Measurements from ENCODE around the gene RMDN2. TPM values are rescaled to one million over a fixed set of nuclear protein-coding genes. Genes with fewer than 3 reads are reported as not detected.

The RMDN2 gene
- total and polyA plus RNA-seq, 10 of the 15 experiments (the other 5 are each of a cell fraction or from before 2014, with no cell fraction given) = 2.6 to 12.4 (median 9.2) TPM

GRCh38 chr2:37897511-37897910, 27.6 kb upstream of the RMDN2 start:
- ChIA-PET CTCF (interaction anchor here (1.1 to 1.9 kb wide), 3 partner anchors 10 to 501 kb away, joined by 4 to 6 read pairs (median 5); no protein-coding TSS in a partner anchor), RAD21 (ENCODE audit: unreplicated experiment) (interaction anchor here (0.6 kb wide), 1 partner anchor 366 kb away, joined by 3 read pairs; no protein-coding TSS in a partner anchor), POLR2A (no interaction called here), SMC1A (ENCODE audit: uncharacterized antibody, unreplicated experiment) (interaction anchor here (0.8 to 1.9 kb wide), 4 partner anchors 10 to 501 kb away, joined by 3 to 7 read pairs (median 4); no protein-coding TSS in a partner anchor)
- no peak for FAIRE-seq
- no peak overlapping the region for H3K4me2 ChIP-seq (ENCODE audit: control insufficient read depth, insufficient read depth)
- H3K9ac ChIP-seq (ENCODE audit: control insufficient read depth, insufficient read depth, low read length) = no peak overlapping the region
- H3K4me3 ChIP-seq = no peak overlapping the region
- no peaks in the 10 kb centered on the region for H3K36me3 ChIP-seq (ENCODE audit: control insufficient read depth in 2 of 2, insufficient read depth in 2 of 2, low read length in 1 of 2)
- DNase-seq (ENCODE audit: low read depth, low spot score) = no peak
- H3K4me1 ChIP-seq (ENCODE audit: control insufficient read depth, insufficient read depth, low read length) = peaks cover 30% of the 10 kb centered on the region
- H3K27ac ChIP-seq (ENCODE audit: control insufficient read depth, insufficient read depth) = no peak overlapping the region
- 56% methylated on average over 3 of the region's 3 CpGs for WGBS (ENCODE audit: insufficient coverage, insufficient replicate concordance, low lambda C conversion rate, missing lambda C conversion rate)
- in situ Hi-C loops (cut with MboI) (no loop called here), intact Hi-C loops (cut with micrococcal nuclease; ENCODE audit: unreplicated experiment) (loop anchor here (10.0 kb wide), 1 partner anchor 177 kb away; the partner anchor contains the start of gene CYP1B1)
- ATAC-seq = no peak
- H3K9me3 ChIP-seq (replicated peaks; ENCODE audit: control insufficient read depth, insufficient read depth, low read length) = peaks cover 2% of the 10 kb centered on the region; the same call in 2 of the 3 replicates
- H2AFZ ChIP-seq (ENCODE audit: control insufficient read depth, low read depth, low read length) = no peak overlapping the region
- no peaks in the 10 kb centered on the region for H4K20me1 ChIP-seq (ENCODE audit: control insufficient read depth, insufficient read depth)
- no peaks in the 10 kb centered on the region for H3K79me2 ChIP-seq (ENCODE audit: control insufficient read depth, insufficient read depth, low read length)
- no peaks in the 10 kb centered on the region for H3K27me3 ChIP-seq (replicated peaks in 1 of 2; ENCODE audit: control insufficient read depth in 2 of 2, insufficient read depth in 2 of 2, low read length in 1 of 2)
- BruUV-seq (replicated peaks) = no TSS peak
- TF ChIP-seq SRF (IDR thresholded peaks at IDR 0.05; ENCODE audit: low read depth in 2 of 2, low read length in 2 of 2) (peak in 1 of 2 experiments; percentile 79; a peak in 2 of 4 replicates), BMI1 (IDR thresholded peaks at IDR 0.05; ENCODE audit: borderline replicate concordance) (no peak), HDAC6 (IDR thresholded peaks at IDR 0.05; ENCODE audit: unreplicated experiment) (no peak), IKZF1 (conservative IDR thresholded peaks at IDR 0.05) (no peak)
- TF ChIP-seq, protein P1, sequence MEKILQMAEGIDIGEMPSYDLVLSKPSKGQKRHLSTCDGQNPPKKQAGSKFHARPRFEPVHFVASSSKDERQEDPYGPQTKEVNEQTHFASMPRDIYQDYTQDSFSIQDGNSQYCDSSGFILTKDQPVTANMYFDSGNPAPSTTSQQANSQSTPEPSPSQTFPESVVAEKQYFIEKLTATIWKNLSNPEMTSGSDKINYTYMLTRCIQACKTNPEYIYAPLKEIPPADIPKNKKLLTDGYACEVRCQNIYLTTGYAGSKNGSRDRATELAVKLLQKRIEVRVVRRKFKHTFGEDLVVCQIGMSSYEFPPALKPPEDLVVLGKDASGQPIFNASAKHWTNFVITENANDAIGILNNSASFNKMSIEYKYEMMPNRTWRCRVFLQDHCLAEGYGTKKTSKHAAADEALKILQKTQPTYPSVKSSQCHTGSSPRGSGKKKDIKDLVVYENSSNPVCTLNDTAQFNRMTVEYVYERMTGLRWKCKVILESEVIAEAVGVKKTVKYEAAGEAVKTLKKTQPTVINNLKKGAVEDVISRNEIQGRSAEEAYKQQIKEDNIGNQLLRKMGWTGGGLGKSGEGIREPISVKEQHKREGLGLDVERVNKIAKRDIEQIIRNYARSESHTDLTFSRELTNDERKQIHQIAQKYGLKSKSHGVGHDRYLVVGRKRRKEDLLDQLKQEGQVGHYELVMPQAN (conservative IDR thresholded peaks at IDR 0.05) = no peak
- TF ChIP-seq, protein P2, sequence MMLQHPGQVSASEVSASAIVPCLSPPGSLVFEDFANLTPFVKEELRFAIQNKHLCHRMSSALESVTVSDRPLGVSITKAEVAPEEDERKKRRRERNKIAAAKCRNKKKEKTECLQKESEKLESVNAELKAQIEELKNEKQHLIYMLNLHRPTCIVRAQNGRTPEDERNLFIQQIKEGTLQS (IDR thresholded peaks at IDR 0.05; ENCODE audit: borderline replicate concordance, extremely low read depth, low read depth, low read length) = no peak
